Activated CD4-positive, alpha-beta T cell treated with anti-CD3 and anti-CD28 coated beads, Interleukin-10, Interleukin-2, amounts not matched to agents 100 ng/mL and 50 ng/mL, durations not matched to agents 16 hours and 8 hours (primary cell): Measurements from ENCODE around the gene SH3RF1.

Experiments used
- DNase-seq: peaks from one replicate; pipeline ENCODE4 v3.0.0-alpha.2; 2020

SH3RF1 gene

DNA sequence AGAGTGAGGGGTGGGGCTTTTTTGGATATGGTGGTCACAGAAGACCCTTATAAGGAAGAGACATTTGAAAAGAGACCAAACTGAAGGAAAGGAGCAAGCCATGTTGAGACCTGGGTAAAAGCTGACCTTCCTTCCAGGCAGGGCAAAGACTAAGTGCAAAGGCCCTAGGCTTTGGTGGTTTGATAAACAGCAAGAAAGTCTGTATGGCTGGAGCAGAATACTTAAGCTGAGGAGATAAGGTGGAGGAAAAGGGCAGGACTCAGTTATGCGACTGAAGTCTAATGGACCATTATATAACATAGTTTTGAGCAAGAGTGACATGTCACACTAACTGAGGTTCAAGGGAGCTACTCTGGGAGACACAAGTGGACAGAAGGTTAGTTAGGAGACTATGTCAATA, 20.0 kb downstream of the SH3RF1 start:
- no peak for DNase-seq

DNA sequence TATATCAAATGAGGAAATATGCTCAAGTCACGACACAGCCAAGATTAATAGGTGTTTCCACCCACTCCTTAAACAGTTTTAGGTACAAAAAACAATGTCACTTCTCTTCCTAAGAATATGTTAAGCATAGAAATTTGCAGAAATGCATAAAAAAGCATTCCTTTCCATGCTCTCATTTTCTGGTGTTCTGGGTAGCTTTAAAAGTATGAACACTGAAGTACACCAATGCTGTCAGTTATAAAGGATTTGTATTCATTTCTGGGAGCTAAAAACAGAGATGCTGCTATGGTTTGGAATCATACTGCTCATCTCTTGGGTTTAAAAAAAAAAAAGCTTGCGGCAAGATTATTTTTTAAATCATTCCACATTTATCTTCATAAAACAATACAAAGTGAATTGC, 20.8 kb downstream of the SH3RF1 start:
- DNase-seq, result no peak

DNA sequence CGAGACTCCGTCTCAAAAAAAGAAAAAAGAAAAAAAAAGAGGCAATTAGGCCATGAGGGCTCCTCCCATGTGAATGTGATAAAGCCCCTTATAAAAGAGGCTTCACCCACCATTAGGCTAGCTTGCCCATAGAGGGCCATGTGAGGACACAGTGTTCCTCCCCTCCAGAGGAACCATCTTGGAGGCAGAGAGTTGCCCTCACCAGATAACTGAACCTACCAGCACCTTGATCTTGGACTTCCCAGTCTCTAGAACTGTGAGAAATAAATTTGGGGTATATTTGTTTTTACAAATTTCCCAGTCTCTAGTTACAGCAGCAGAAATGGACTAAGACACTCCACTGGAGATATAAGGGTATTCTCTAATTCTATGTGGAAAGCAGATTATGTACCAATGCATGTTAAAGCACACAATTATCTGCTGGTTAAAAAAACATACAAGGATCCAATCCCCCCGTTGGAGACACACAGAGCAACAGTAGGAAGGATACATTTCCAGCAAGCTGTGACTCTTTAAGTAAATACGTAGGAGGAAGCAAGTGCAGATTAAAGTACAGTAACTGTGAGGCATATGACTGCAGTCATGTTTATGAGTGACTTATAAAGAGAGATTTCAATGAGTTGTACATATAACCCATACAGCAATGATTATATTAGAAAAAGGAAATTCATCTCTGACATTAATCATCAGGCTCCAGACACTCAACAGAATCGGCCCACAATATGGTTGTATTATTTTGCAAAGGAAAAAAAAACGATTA, 21.4 kb downstream of the SH3RF1 start:
- no peak for DNase-seq

DNA sequence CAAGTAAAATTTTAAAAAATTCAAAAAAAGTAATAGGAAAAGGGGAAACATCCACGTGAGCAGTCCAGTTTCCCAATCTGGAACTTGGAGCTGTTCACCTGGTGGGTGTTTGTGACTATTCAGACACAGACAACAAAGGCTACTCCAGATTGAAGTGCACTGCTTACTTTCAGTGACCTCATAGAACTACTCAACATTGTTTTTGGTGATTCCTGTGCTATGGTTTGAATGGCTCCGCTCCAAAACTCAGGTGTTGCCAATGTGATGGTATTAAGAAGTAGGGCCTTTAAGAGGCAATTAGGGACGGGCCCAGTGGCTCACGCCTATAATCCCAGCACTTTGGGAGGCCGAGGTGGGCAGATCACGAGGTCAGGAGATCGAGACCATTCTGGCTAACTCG, 22.1 kb downstream of the SH3RF1 start:
- DNase-seq, result no peak

DNA sequence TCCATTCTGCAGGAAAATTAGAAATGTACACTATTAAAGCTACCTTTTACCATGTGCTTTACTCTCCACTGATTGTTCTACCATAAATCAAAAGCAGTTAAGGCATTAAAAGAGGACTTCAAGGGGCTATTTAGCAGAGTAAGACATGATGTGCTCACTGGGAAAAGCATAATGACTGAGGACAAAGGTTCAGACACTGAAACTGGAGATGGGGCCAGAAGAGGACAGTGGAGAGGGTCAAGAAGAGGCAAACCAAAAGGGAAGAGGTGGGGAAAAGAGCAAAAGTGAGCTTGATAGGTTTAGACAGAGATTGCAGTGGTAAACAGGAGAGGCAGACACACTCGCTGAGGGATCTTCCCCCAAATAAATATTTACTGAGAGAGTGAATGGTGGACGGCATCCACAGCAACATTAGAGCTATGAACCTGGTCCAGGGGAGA, 23.8 kb downstream of the SH3RF1 start:
- DNase-seq, result no peak

DNA sequence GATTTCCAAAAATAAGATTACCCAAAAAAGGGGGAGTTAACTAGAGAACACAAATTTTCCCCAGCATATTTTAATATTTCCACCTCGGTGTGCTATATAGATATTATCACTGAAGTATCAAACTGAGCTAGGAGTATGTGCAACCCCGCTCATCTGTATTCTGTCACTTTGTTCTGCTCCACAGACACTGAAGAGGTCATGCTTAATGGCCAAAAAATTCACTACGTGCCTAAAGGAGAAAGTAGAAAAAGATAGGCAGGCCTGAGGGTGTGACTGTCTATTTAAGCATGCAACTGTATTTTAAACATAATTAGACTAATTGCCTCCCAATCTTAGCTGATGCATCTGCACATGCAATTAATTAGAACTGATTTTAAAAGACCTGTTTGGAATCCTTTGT, 24.5 kb downstream of the SH3RF1 start:
- no peak for DNase-seq

DNA sequence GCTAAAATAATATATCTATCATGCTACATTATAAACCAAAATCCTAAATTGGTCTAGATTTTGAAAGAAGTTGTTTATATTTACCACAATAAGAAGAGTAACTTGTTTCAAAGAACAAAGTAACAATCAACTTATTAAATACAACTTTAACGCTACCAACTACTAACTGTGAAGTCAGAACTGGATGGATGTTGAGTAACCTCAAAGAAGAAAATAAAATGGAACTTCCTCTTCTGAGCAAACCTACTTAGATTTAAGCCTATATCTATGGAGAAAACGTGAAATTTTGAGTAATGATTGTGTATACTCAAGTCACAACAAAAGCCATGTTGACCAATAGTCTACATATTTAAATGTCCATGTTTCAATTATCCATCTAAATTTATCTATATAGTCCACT, 25.7 kb downstream of the SH3RF1 start:
- no peak for DNase-seq

DNA sequence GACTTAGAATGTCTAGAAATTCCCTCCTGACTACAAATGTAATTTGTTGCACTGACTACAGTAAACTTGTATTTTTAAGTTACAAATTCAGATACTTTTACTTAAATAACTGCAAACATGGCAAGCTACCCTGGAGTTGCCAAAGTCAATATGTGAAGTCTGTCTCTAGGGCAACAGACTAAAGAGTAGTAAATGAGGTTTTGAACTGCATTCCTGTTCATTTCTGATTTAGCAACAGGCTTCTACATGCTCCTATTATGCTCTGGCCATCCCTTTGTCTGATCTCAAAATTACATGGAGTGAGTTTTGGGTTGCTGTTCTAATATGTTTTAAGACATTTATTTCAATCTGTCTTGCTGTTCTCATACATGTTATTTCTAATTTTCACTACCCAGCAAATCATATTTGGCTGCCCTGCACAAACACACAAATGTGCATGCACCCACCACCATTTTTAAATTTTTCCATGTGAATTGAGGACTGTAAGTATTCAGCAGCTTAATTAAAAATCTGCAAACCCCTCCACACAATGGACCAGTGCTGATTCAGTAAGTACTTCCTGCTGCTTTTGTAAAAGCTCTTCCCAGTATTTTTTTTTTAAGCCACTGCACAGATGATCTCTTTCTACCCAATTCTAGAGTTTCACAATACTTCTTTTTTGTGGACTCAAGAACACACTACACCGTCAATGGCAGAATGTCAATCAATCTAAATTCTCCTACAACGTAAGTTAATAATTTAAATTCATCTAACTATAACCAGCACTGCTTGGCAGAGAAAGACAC, 26.7 kb downstream of the SH3RF1 start:
- DNase-seq, result no peak

DNA sequence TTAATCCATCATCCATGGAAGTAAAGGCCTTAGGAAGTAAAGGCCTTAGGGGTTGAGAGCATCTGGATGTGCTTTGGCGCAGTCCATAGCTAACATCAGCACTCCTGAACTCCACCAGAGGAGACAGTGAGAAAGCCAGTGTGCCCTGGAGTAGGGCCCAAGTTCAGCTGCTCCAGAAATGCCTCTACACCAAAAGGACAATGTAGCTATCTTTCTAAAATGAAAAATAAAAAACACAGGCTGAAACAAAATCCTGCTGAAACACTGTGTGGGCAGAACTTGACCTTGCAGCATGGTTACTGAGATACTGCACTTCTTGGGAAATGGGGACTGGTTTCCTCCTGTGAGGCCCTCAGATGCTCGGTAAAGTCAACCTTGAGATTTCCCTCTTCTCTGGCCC, 29.3 kb downstream of the SH3RF1 start:
- no peak for DNase-seq

DNA sequence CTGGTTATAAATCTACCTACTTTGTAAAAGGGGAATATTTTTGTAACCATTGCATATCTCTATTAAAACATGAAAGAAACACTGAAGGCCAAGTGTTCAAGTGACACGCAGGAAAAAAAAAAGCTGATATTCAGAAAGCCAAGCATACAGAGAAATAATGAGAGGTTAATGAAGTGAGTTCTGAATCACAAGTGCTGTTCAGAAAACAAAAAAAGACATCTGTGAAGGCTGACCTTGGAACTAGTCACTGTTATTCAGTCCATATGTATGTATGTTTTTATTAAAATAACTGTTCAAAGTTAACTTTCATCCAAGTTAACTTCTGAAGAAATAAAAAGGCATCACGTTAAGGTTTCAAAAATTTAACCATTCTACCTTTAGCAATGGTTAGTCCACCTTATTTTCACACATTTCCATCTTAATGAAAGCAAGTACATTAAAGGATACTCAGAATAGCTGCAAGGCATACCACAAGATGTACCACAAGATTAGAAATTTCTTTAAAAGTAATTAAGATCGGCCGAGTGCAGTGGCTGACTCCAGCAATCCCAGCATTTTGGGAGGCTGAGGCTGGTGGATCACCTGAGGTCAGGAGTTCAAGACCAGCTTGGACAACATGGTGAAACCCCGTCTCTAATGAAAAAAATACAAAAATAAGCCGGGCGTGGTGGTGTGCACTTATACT, 31.4 kb downstream of the SH3RF1 start:
- no peak for DNase-seq

DNA sequence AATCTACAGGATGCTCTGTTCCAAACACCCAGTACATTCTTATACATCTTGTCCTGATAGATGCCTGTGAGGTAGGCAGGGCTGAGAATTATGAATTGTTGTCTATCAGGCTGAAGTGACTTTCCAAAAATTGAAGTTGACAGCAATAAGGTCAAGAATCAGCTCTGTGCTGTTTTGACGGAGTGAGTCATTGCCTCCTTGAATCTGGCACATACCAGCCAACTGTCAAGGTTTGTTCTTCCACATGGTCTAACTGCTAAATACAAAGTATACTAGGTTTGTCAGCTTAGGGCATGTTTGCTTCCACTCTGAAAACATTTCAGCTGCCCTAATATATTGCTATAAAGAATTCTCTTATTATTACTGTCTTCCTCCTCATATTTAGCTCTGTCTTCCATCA, 32.3 kb downstream of the SH3RF1 start:
- DNase-seq, result no peak

DNA sequence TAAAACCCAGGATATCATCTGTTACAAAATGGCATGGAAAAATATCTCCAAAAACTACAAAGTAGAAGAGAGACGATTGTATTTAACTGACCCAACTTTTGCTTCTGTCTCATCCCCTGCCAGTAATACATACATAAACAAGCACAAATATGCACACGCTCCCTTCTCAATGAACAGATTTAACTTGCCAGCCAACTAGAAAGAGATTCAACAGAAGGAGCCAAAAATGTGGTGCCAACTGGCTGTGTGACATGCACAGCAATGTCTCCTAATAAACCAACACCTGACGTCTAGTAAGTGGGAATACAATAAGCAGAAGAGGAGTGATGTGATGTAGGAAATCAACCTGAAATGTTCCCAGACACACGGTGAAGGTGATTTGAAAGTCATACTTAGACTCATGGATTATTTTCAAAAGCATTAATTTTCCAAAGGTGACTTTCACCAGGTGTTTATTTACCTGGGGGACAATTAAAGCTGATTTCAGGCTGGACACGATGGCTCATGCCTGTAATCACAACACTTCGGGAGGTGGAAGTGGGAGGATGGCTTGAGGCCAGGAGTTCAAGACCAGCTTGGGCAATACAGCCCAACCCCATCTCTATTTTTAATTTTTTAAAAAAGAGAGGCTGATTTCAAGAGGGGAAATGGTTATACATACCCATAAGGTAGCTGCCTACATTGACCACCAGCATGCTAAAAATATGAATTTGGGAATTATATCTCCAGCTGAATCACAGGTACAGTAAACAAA, 33.7 kb downstream of the SH3RF1 start:
- DNase-seq, result no peak

DNA sequence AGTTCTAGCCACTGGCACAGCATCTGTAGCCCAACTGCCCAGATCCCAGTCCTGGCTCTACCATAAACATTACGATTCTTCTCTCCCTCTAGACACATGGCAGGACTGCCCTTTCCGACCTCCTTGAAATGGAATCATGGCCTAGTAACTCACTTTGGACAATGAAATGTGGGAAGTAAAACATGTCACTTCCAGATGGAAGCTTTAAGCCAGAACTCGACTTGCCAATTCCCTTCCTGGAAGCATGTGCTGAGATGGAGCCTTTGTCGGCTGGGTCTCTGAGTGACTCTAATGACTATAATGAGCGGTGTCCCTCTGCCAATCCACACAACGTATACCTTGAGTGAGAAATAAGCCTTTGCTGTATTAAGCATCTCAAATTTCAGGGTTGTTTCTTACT, 34.7 kb downstream of the SH3RF1 start:
- no peak for DNase-seq

DNA sequence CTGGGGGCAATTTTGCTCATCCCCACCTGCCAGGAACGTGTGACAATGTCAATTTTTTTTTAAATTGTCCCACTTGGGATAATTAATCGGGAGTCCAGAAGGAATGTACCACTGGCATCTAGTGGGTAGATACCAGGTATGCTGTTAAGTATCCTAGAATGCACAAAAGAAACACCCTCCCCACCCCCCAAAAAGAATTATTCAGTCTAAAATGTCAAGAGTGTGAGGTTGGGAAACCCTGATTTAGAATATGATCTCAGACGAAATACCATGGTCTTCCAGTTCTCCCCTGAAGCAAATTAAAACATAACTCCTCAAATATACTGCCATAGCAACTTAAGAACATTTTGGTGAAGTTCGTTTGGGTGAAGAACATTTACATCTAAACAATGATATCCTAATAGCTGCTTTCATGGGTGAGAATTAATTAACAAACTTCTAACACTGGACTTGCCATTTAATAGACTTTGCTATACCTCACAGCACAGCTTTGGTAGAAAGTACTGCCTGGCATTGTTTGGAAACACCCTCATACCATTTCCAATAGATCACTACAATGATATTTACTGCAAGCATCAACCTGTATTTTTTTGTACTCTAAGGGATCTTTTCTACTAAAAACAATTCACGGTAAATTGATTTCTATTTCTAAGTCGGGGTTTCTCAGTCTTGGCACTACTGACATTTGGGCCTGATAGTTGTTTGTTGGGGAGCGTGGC, 36.5 kb downstream of the SH3RF1 start:
- no peak for DNase-seq

DNA sequence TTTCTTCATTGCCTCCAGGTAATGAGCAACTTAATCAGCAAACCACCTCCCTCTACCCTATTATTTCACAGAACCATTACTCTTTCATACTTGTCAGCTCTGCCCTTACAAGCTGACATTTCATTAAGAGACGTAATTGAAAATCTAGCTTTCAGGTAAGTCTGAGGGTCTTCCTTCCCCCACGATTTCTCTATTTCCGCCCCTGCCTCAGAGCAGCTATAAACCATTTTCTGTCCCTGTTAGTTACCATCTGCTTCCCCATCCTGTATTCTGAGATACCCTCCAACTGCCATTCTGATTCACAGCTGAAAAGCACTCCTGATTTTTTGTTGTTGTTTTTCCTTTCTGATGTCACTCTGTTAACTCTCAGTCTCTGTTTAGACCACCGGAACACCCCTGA, 37.1 kb downstream of the SH3RF1 start:
- DNase-seq, result no peak

DNA sequence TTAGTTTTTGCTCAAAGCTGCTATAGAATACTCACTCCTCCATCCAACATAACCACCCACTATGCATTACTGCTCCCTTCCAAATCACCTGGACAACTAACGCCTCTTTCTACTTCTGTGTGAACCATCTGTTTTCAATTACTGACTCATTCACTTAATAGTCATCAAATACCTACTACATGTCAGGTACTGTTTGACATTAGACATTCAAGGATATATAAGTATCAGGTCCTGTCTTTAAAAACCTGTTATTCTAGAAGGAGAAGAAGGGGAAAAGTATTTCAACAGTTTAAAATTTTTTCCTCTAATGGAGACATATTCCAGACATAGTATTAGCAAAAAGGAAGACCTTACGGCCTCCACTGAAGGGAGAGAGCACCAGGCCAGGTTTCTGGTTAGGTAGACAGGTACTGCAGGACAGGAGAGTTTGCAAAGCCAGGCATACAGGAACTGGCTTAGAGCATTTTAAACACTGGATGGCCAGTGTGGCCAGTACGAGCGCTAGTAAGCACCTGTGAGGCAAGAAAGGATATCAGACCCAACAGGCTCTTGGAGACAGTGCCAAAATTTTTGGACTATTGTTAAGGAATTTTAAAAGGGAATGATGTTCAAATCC, 39.0 kb downstream of the SH3RF1 start:
- DNase-seq, result no peak

DNA sequence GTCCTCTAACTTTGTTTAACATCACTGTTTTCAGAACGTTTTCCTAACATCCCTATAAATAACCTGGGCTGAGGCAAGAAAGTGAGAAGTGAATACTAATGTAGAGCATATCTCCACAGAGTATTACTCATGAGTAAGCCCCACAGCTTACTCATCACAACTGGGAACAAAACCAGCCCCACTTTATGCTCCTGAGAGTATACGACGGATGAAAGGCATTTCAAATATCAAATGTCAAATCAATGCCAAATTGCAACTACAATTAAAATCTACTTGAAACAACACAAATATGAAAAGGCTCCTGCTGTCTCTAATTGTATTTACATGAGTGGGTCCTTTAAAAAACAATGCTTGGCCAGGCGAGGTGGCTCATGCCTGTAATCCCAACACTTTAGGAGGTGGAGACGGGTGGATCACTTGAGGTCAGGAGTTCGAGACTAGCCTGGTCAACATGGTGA, 41.2 kb downstream of the SH3RF1 start:
- DNase-seq, result no peak

DNA sequence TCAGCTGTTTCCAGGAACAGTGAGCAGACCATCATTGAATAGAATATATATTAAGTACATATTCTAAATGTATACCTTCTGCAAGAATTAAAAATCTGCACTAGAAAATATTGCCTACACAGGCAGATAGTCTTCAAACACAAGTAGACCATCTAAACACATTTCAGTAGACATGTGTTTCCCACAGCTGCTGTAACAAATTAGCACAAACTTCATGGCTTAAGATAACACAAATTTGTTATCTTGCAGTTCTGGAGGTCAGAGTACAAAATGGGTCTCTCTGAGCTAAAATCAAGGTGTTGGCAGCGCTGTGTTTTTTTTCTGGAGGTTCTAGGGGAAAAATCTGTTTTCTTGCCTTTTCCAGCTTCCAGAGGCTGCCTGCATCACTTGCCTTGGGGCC, 42.7 kb downstream of the SH3RF1 start:
- no peak for DNase-seq

DNA sequence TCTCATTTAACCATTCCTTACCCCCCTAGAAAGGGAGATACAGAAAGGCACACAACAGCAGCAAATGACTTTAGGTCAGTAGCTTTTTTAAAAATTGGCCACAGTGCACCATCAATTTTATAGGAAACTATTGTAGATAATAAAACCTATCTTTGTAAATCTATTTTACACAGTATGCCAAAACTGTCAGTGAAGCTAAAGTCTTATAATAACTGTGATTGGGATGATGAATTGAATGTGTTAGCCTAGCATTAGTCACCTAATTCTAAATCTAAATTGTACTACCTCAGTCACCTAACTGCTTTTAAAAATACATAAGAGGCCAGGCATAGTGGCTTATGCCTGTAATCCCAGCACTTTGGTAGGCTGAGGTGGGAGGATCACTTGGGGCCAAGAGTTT, 44.2 kb downstream of the SH3RF1 start:
- no peak for DNase-seq

DNA sequence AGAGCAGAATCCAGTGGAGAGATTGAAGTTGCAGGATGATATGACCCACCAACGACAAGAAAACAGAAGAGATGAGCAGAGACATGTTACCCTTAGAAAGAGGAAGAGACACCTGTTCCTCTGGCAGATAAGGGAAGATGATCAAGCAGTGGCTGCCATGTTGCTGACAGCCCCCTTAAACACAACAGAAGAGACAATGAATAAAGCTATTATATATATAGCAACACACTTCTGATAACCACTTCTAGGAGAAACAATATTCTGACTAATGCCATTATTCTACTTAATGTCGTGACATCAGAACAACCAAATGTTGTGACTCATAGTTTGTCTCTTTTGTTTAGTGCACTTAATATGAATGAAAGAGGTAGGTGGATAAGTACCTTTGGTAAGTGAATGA, 44.9 kb downstream of the SH3RF1 start:
- no peak for DNase-seq

DNA sequence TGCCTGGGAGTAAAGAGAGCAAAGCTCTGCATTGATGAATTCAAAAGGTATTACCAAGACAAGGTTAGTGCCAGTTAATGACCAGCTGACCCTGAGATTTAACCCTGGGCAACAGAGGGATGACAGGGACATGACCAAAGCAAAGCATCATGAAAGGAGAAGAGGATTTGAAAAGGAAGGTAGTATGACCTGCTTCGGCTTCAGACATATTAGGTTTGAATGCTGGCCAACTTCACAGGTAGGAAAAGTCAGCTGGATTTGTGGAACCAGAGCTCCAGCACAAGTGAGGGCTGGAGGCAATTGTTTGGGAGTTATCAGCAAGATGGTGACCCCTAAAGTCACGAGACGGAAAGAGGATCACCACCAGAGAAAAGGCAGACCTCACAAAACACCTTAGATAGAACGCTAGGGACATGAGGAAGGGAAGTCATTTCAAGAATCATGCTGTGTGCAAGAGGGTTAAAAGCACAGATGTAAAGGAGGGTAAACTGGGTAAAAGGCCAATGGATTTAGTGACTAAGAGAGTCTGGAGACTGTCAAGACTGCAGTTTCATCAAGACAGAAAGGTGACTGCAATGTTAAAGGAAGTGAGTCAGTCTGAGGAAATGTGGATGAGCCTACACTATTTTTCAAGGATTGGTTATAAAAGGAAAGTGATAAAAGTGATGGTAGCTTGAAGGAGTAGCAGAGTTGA, 45.6 kb downstream of the SH3RF1 start:
- peak; percentile 7 for DNase-seq
